Fibroblast of villous mesenchyme (primary cell): ENCODE measurements around the gene SSR3. TPM values are rescaled to one million over a fixed set of nuclear protein-coding genes. Genes with fewer than 3 reads are reported as not detected.

ENCODE experiments used
- DNase-seq: peaks from one replicate; pipeline ENCODE4 v3.0.0-alpha.2; 2010; ENCODE audit warnings: low read depth
- H3K4me3 ChIP-seq: 2 replicates; pipeline ENCODE4 v1.5.1; 2011; ENCODE audit warnings: low read depth, mild to moderate bottlenecking, low read length
- CTCF ChIP-seq: IDR thresholded peaks from 2 replicates; pipeline ENCODE4 v1.5.1; 2012; ENCODE audit warnings: low read depth, mild to moderate bottlenecking, low read length; ENCODE audit not compliant: insufficient read depth
- total RNA-seq: library from RNA; depleted of rRNA; stranded (reverse); fragments of >200 nt; gene quantifications from 2 replicates; pipeline ENCODE4 v1.2.3, GENCODE V29; 2012

SSR3 gene
- total RNA-seq, 1 donor = 446 TPM

- DNase-seq = no peak
- TF ChIP-seq CTCF = no peak
- H3K4me3 ChIP-seq = no peak overlapping the region
Measured at GRCh38 chr3:156497326-156497725, 57.6 kb downstream of the SSR3 start.

GRCh38 chr3:156495816-156496215, 59.1 kb downstream of the SSR3 start:
- H3K4me3 ChIP-seq = no peak overlapping the region
- TF ChIP-seq CTCF = no peak
- DNase-seq = no peak

GRCh38 chr3:156493887-156494286, 61.0 kb downstream of the SSR3 start:
- no peak for TF ChIP-seq CTCF
- no peak for DNase-seq

GRCh38 chr3:156492801-156493261, 62.1 kb downstream of the SSR3 start:
- TF ChIP-seq CTCF = no peak
- no peak overlapping the region for H3K4me3 ChIP-seq
- DNase-seq = peak; percentile 64

More at GRCh38 chr3:156493887-156494286, 61.0 kb downstream of the SSR3 start:
- no peak overlapping the region for H3K4me3 ChIP-seq

GRCh38 chr3:156491192-156491591, 63.7 kb downstream of the SSR3 start:
- TF ChIP-seq CTCF = no peak
- no peak overlapping the region for H3K4me3 ChIP-seq
- DNase-seq = no peak

Other genes starting within 250 kb of the SSR3 start
- gene TIPARP, start 119.5 kb upstream of the SSR3 start, total RNA-seq = 58.9 and 91.1 TPM in 2 replicates